GM12878 (cell line): Measurements from ENCODE around the gene TLE2. TPM values are rescaled to one million over a fixed set of nuclear protein-coding genes. Genes with fewer than 3 reads are reported as not detected.

ENCODE experiments used
- ATAC-seq: fragments of 200-7000 bp; cut with Tn5 transposase; 3 replicates; pipeline ENCODE4 v1.9.1; 2020; ENCODE audit warnings: mild to moderate bottlenecking, moderate library complexity
- BruUV-seq: library from RNA; stranded (reverse); fragments of 400-500 nt; replicated peaks from 2 replicates; lab custom pipeline; 2021; lab: Mats Ljungman, UMichigan
- CTCF ChIA-PET: fragments of 300-600 bp; sonication (Branson Sonifier 250); formaldehyde crosslinking; extraction: SDS; loops from one replicate; lab custom pipeline; 2021; ENCODE audit warnings: inconsistent platforms; lab: Yijun Ruan, JAX
- POLR2A ChIA-PET: fragments of 350-600 bp; formaldehyde crosslinking; extraction: SDS; loops from one replicate; lab custom pipeline; 2021; ENCODE audit warnings: inconsistent platforms; lab: Charles Lee
- RAD21 ChIA-PET: fragments of 300-600 bp; sonication (Branson Sonifier 250); formaldehyde crosslinking; loops from one replicate; lab custom pipeline; 2023; ENCODE audit warnings: antibody characterized with exemption; ENCODE audit not compliant: unreplicated experiment; lab: Charles Lee
- SMC1A ChIA-PET: fragments of 300-600 bp; sonication (Branson Sonifier 250); formaldehyde crosslinking; loops from one replicate; lab custom pipeline; 2023; ENCODE audit not compliant: unreplicated experiment, uncharacterized antibody; lab: Charles Lee
- DNase-seq: peaks from one replicate; pipeline ENCODE4 v3.0.0-alpha.2; 2011; ENCODE audit warnings: low read depth, low spot score
- FAIRE-seq: peaks from 3 replicates; lab custom pipeline; 2011; peaks lifted over from hg19 to GRCh38; lab: Jason Lieb, UNC
- H2AFZ ChIP-seq: 2 replicates; pipeline ENCODE4 v1.6.0; 2011; ENCODE audit warnings: low read depth, low read length, control low read depth; ENCODE audit not compliant: control insufficient read depth
- H3K27ac ChIP-seq: 2 replicates; pipeline ENCODE4 v1.5.1; 2011; ENCODE audit warnings: control low read depth; ENCODE audit not compliant: control insufficient read depth, insufficient read depth
- H3K27me3 ChIP-seq, 2 experiments: replicated peaks in 1 of 2; 2 replicates each; pipeline versions ENCODE4 v1.6.0 to v1.6.1; 2011; ENCODE audit warnings: low read length in 1 of 2; ENCODE audit not compliant: control insufficient read depth in 2 of 2, insufficient read depth in 2 of 2
- H3K36me3 ChIP-seq, 2 experiments: 2 replicates each; pipeline ENCODE4 v1.5.1; 2011; ENCODE audit warnings: low read length in 1 of 2; ENCODE audit not compliant: control insufficient read depth in 2 of 2, insufficient read depth in 2 of 2
- H3K4me1 ChIP-seq: 2 replicates; pipeline ENCODE4 v1.6.1; 2011; ENCODE audit warnings: mild to moderate bottlenecking, low read length, moderate library complexity, mixed read lengths; ENCODE audit not compliant: control insufficient read depth, insufficient read depth
- H3K4me2 ChIP-seq: 2 replicates; pipeline ENCODE4 v1.6.0; 2011; ENCODE audit warnings: control low read depth; ENCODE audit not compliant: control insufficient read depth, insufficient read depth
- H3K4me3 ChIP-seq: fragments of 200-600 bp; sonication (generic); 2 replicates; pipeline ENCODE4 v1.5.1; 2016
- H3K79me2 ChIP-seq: 2 replicates; pipeline ENCODE4 v1.6.0; 2011; ENCODE audit warnings: low read length; ENCODE audit not compliant: control insufficient read depth, insufficient read depth
- H3K9ac ChIP-seq: 2 replicates; pipeline ENCODE4 v1.8.0; 2011; ENCODE audit warnings: low read length, control low read depth, mixed read lengths; ENCODE audit not compliant: control insufficient read depth, insufficient read depth
- H3K9me3 ChIP-seq: replicated peaks from 3 replicates; pipeline ENCODE4 v1.5.1; 2011; ENCODE audit warnings: mild to moderate bottlenecking, low read length; ENCODE audit not compliant: control insufficient read depth, insufficient read depth
- H4K20me1 ChIP-seq: 2 replicates; pipeline ENCODE4 v1.6.0; 2011; ENCODE audit not compliant: control insufficient read depth, insufficient read depth
- CHD4 ChIP-seq: fragments of 200-600 bp; sonication (generic); IDR thresholded peaks from 2 replicates; pipeline ENCODE4 v1.6.1; 2016; ENCODE audit warnings: mild to moderate bottlenecking
- CREB1 ChIP-seq: IDR thresholded peaks from 2 replicates; pipeline ENCODE4 v1.6.1; 2012; ENCODE audit warnings: low read depth, mild to moderate bottlenecking, inconsistent platforms
- E4F1 ChIP-seq: fragments of 450-650 bp; IDR thresholded peaks from 2 replicates; pipeline ENCODE4 v1.6.1; 2018; ENCODE audit warnings: borderline replicate concordance, mild to moderate bottlenecking; ENCODE audit not compliant: partially characterized antibody
- FOXM1 ChIP-seq: IDR thresholded peaks from 2 replicates; pipeline ENCODE4 v1.6.1; 2012; ENCODE audit warnings: low read depth, mild to moderate bottlenecking, inconsistent platforms, low read length, moderate library complexity
- HCFC1 ChIP-seq: fragments of 150-350 bp; IDR thresholded peaks from 2 replicates; pipeline ENCODE4 v1.6.1; 2014; ENCODE audit warnings: low read length
- JUNB ChIP-seq: IDR thresholded peaks from 2 replicates; pipeline ENCODE4 v1.6.1; 2016; ENCODE audit warnings: antibody characterized with exemption, mild to moderate bottlenecking
- MYC ChIP-seq: IDR thresholded peaks from 2 replicates; pipeline ENCODE4 v1.6.1; 2011; ENCODE audit warnings: mild to moderate bottlenecking, low read length, moderate library complexity, inconsistent platforms; ENCODE audit not compliant: insufficient read depth, insufficient replicate concordance, insufficient read length, severe bottlenecking
- NBN ChIP-seq: fragments of 450-650 bp; IDR thresholded peaks from 2 replicates; pipeline ENCODE4 v1.6.1; 2016
- NRF1 ChIP-seq: conservative IDR thresholded peaks from 2 replicates; pipeline ENCODE4 v1.6.1; 2011; ENCODE audit warnings: mild to moderate bottlenecking, low read depth, low read length, improper control_type of control experiment
- PAX5 ChIP-seq: IDR thresholded peaks from 2 replicates; pipeline ENCODE4 v1.6.1; 2011; ENCODE audit warnings: low read depth, low read length, borderline replicate concordance
- RCOR1 ChIP-seq: conservative IDR thresholded peaks from 2 replicates; pipeline ENCODE4 v1.6.1; 2012; ENCODE audit warnings: low read depth, low read length, improper control_type of control experiment
- RELB ChIP-seq: fragments of 450-650 bp; IDR thresholded peaks from 2 replicates; pipeline ENCODE4 v1.6.1; 2017; ENCODE audit warnings: low read depth, mild to moderate bottlenecking, moderate library complexity
- RUNX3 ChIP-seq: IDR thresholded peaks from 2 replicates; pipeline ENCODE4 v1.6.1; 2012; ENCODE audit warnings: low read length, inconsistent platforms
- SMAD1 ChIP-seq: fragments of 450-650 bp; IDR thresholded peaks from 2 replicates; pipeline ENCODE4 v1.6.1; 2018; ENCODE audit warnings: mild to moderate bottlenecking, low read depth; ENCODE audit not compliant: partially characterized antibody
- TCF3 ChIP-seq: IDR thresholded peaks from 2 replicates; pipeline ENCODE4 v1.6.1; 2012; ENCODE audit warnings: low read depth, mild to moderate bottlenecking, low read length, borderline replicate concordance; ENCODE audit not compliant: insufficient read depth
- TCF7 ChIP-seq: IDR thresholded peaks from 2 replicates; pipeline ENCODE4 v1.6.1; 2014; ENCODE audit warnings: antibody characterized with exemption, borderline replicate concordance
- WRNIP1 ChIP-seq: IDR thresholded peaks from 2 replicates; pipeline ENCODE4 v1.6.1; 2011; ENCODE audit warnings: low read depth, low read length, improper control_type of control experiment, borderline replicate concordance
- YY1 ChIP-seq: IDR thresholded peaks from 2 replicates; pipeline ENCODE4 v1.6.1; 2011; ENCODE audit warnings: low read depth, mild to moderate bottlenecking, low read length
- ZNF384 ChIP-seq: IDR thresholded peaks from 2 replicates; pipeline ENCODE4 v1.6.1; 2012; ENCODE audit warnings: low read depth, mild to moderate bottlenecking, low read length, improper control_type of control experiment, borderline replicate concordance
- WGBS: methylation state at CpG from one replicate; pipeline ENCODE4 v1.1.6; 2016; ENCODE audit warnings: low lambda C conversion rate; ENCODE audit not compliant: insufficient replicate concordance, insufficient coverage; ENCODE audit errors: missing lambda C conversion rate; 5-methylcytosine and 5-hydroxymethylcytosine counted together
- in situ Hi-C: fragments of 300-500 bp; cut with MboI; formaldehyde crosslinking; loops from 9 replicates; pipeline ENCODE4 v1.14.3; 2018; ENCODE audit warnings: mixed read lengths
- intact Hi-C: fragments of 100-400 bp; cut with micrococcal nuclease; formaldehyde crosslinking; loops from one replicate; pipeline ENCODE4 v1.14.2; 2022; ENCODE audit not compliant: unreplicated experiment
- polyA plus RNA-seq, 11 experiments: library from polyadenylated mRNA; depleted of rRNA in 4 of 11; unstranded in 6 of 11; stranded (reverse) in 5 of 11; fragments of >200 nt; fragmentation: Nextera tagmentation in 4 of 11; fragmentation: Illumina TruSeq in 1 of 11; extraction: Ambion mirVana in 4 of 11; extraction: Trizol in 1 of 11; gene quantifications; 1 replicate in 1 of 11; 2 replicates in 10 of 11; pipeline versions ENCODE4 v1.2.1 to v1.2.3, GENCODE V29; 2011 to 2016; ENCODE audit warnings: inconsistent platforms in 2 of 11, missing spikeins in 2 of 11, low read depth in 1 of 11
- total RNA-seq, 4 experiments: library from RNA; depleted of rRNA in 3 of 4; stranded (reverse); fragments of >200 nt in 3 of 4; fragmentation: Illumina TruSeq in 1 of 4; extraction: Trizol in 1 of 4; gene quantifications; 2 replicates each; pipeline versions ENCODE4 v1.2.1 to v1.2.3, GENCODE V29; 2013 to 2021
- TF ChIP-seq, protein P1 (sequence below): IDR thresholded peaks from 2 replicates; pipeline ENCODE4 v1.6.1; 2012; ENCODE audit warnings: low read length, inconsistent platforms

The TLE2 gene
- total and polyA plus RNA-seq, 10 of the 15 experiments (the other 5 are each of a cell fraction or from before 2014, with no cell fraction given): 0.05 to 0.21 (median 0.11) TPM; not detected in 5

DNA sequence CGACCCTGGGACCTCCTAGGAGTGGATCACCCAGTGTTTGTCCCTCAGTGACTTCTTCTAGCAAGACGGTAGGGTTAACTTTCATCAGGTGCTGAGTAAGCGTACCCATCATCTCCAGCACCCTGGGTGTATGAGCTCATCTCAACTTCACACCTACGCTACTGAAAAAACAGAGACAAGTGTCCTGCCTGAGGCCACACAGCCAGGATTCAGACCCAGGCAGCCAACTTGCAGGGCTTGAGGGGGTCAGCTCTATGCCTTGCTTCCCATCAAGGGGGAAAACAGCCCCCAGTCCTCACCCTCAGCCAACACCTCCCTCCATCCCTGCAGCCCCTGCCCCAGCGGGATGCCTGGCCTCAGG is 4.6 kb downstream of the TLE2 start:
- Histone ChIP-seq H3K27me3 (peaks cover 8 to 16% of the 10 kb centered on the region in 2 experiments), H3K36me3 (no peaks in the 10 kb centered on the region), H2AFZ (no peak overlapping the region), H3K9me3 (peaks cover 3% of the 10 kb centered on the region; the same call in 2 of the 3 replicates), H3K4me2 (no peak overlapping the region), H4K20me1 (no peaks in the 10 kb centered on the region)
- ATAC-seq: no peak
- in situ Hi-C loops: no loop called here
- no peak for FAIRE-seq
- SMC1A ChIA-PET: no interaction called here
- RAD21 ChIA-PET: no interaction called here
- TF ChIP-seq FOXM1: no peak
- TF ChIP-seq RCOR1: no peak
- TF ChIP-seq TCF7: no peak
- no peak for TF ChIP-seq RELB
- no peak for TF ChIP-seq JUNB
- TF ChIP-seq NRF1: no peak
- TF ChIP-seq TCF3: no peak
- no peak for TF ChIP-seq HCFC1
- TF ChIP-seq CHD4: no peak
- TF ChIP-seq, protein P1, sequence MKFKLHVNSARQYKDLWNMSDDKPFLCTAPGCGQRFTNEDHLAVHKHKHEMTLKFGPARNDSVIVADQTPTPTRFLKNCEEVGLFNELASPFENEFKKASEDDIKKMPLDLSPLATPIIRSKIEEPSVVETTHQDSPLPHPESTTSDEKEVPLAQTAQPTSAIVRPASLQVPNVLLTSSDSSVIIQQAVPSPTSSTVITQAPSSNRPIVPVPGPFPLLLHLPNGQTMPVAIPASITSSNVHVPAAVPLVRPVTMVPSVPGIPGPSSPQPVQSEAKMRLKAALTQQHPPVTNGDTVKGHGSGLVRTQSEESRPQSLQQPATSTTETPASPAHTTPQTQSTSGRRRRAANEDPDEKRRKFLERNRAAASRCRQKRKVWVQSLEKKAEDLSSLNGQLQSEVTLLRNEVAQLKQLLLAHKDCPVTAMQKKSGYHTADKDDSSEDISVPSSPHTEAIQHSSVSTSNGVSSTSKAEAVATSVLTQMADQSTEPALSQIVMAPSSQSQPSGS: no peak
- TF ChIP-seq SMAD1: no peak
- no peak for TF ChIP-seq CREB1
- TF ChIP-seq E4F1: no peak
- TF ChIP-seq PAX5: no peak
- no peak for TF ChIP-seq YY1
- no peak for TF ChIP-seq MYC
- TF ChIP-seq ZNF384: no peak
- no peak for TF ChIP-seq RUNX3
- no peak for TF ChIP-seq WRNIP1
- no peak for TF ChIP-seq NBN
- TF ChIP-seq, all 136 proteins: peak for 0
- intact Hi-C loops: no loop called here
- no peak overlapping the region for H3K9ac ChIP-seq
- DNase-seq: no peak
- 16% methylated on average over 5 of the region's 5 CpGs for WGBS
- H3K79me2 ChIP-seq: no peaks in the 10 kb centered on the region
- ChIA-PET POLR2A (interaction anchor here (1.3 kb wide), 1 partner anchor 11 kb away, joined by 6 read pairs; no protein-coding TSS in a partner anchor), CTCF (no interaction called here)
- no peak overlapping the region for H3K4me3 ChIP-seq
- BruUV-seq: no TSS peak
- H3K27ac ChIP-seq: no peak overlapping the region
- no peaks in the 10 kb centered on the region for H3K4me1 ChIP-seq
